ENCODE results near the gene DPP10.
"Not testable (repeated sequence)": the region's sequence is repeated elsewhere in the genome, so short reads cannot be mapped to it uniquely, and the experiment has no call there.

The DPP10 gene

DNA sequence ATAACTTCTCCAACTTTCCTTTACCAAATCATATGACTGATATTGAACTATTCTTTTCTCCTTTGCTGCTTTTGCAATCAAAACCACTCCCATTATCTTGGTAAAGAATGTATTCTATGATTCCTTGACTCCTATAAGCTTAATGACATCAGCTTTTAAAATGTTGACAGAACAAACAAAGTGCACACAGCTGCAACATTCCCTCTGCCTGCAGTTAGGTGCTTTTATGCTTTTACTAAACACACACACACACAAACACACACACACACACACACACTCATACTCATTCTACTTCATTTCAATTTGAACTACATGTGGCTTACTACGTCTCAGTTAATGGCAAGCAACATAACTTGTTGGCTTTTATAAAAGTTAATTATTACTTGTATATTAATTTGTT lies 946.6 kb downstream of the DPP10 start:
- H3K9me3 ChIP-seq (ENCODE audit: low read length): no peaks in the 10 kb centered on the region

DNA sequence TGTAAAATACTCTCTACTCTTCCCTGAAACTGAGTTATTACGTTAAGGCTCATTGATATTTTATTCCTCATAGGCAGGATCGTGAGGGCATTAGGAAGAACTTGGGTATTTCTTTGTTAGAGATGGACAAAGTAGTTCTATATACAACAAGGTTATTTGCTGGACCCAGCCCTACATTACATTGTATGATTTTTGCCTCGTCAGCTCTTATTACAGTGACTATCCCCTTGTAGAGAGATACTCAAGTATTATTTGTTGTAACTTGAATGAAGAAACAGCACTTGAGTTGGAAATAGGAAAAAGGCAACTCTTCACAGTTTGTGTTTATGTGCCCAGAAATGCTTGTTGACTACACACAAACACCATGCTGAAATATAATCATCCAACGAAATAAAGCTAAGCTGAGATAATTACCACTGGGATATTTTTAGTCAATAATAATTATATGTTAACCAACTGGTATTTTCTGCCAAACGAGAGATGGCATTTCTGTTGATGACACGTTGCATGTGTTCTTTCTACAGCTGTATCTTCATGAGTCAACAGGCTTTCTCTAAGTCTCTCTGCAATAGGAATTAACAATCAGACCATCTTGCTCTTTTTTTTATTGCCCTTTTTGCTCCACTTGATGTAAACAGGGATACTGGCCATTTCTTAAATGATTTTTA lies 947.6 kb downstream of the DPP10 start:
- H3K36me3 ChIP-seq (ENCODE audit: insufficient read depth, low read length): no peaks in the 10 kb centered on the region
- H3K4me3 ChIP-seq (ENCODE audit: low read depth in 1 of 2, low read length in 2 of 2): no peak overlapping the region
- no peaks in the 10 kb centered on the region for H3K4me1 ChIP-seq (ENCODE audit: insufficient read depth, low read length)
- no peaks in the 10 kb centered on the region for H3K27me3 ChIP-seq (ENCODE audit: control insufficient read depth in 1 of 2, insufficient read depth in 2 of 2, low read length in 2 of 2)
- no peak overlapping the region for H3K27ac ChIP-seq (ENCODE audit: low read depth, low read length)
- H3K9ac ChIP-seq (ENCODE audit: low read length): no peak overlapping the region
- H3K9me3 ChIP-seq (ENCODE audit: low read length): no peaks in the 10 kb centered on the region

More for the DNA sequence above, 946.6 kb downstream of the DPP10 start:
- Histone ChIP-seq H3K4me1 (ENCODE audit: insufficient read depth, low read length) (no peaks in the 10 kb centered on the region), H3K27me3 (ENCODE audit: control insufficient read depth in 1 of 2, insufficient read depth in 2 of 2, low read length in 2 of 2) (no peaks in the 10 kb centered on the region), H3K36me3 (ENCODE audit: insufficient read depth, low read length) (no peaks in the 10 kb centered on the region), H3K9ac (ENCODE audit: low read length) (no peak overlapping the region), H3K4me3 (ENCODE audit: low read depth in 1 of 2, low read length in 2 of 2) (no peak overlapping the region), H3K27ac (ENCODE audit: low read depth, low read length) (no peak overlapping the region)

DNA sequence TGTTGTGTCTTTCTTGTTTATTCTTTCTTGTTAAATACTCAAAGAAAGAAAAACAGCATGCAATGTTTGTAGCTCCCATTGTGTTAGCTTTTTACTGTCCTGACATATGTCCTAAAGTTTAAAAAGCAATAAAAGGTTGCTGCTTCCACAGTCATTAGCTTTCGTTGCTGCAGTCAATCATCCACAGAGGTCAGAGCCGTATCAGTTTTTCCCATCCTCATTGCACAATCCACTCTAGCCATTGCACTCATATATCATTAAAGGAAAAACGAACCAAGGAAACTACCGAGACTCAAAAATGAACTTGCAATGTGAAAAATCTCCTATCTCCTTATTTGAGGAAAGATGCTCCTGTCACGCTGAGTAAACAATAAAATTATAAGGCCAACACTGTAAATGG lies 954.1 kb downstream of the DPP10 start:
- no peaks in the 10 kb centered on the region for H3K4me1 ChIP-seq (ENCODE audit: insufficient read depth, low read length)
- H3K9ac ChIP-seq (ENCODE audit: low read length): no peak overlapping the region
- H3K4me3 ChIP-seq (ENCODE audit: low read depth in 1 of 2, low read length in 2 of 2): no peak overlapping the region
- no peaks in the 10 kb centered on the region for H3K9me3 ChIP-seq (ENCODE audit: low read length)
- H3K27ac ChIP-seq (ENCODE audit: low read depth, low read length): no peak overlapping the region
- no peaks in the 10 kb centered on the region for H3K27me3 ChIP-seq (ENCODE audit: control insufficient read depth in 1 of 2, insufficient read depth in 2 of 2, low read length in 2 of 2)
- H3K36me3 ChIP-seq (ENCODE audit: insufficient read depth, low read length): no peaks in the 10 kb centered on the region

DNA sequence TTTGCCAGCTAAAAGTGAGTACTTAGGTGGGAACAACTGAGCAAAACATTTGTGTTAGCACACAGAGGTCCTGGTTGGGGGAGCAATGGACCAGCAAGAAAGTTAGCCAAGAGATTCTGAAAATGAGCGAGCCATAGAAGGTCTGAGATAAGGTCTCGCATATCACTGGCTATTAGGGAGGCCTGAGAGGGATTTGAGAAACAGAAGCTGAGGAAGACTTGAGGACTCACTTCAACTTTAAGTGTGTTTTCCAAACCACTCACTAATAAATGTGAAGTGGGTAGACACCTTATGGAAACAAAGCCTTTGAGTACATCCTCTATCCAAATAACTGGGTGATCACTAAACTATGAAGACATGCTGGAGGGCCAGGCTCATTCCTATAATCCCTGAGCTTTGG lies 958.5 kb downstream of the DPP10 start:
- Histone ChIP-seq H3K27me3 (ENCODE audit: control insufficient read depth in 1 of 2, insufficient read depth in 2 of 2, low read length in 2 of 2) (no peaks in the 10 kb centered on the region), H3K27ac (ENCODE audit: low read depth, low read length) (no peak overlapping the region), H3K4me3 (ENCODE audit: low read depth in 1 of 2, low read length in 2 of 2) (no peak overlapping the region), H3K9me3 (ENCODE audit: low read length) (no peaks in the 10 kb centered on the region), H3K4me1 (ENCODE audit: insufficient read depth, low read length) (no peaks in the 10 kb centered on the region), H3K36me3 (ENCODE audit: insufficient read depth, low read length) (no peaks in the 10 kb centered on the region), H3K9ac (ENCODE audit: low read length) (no peak overlapping the region)

DNA sequence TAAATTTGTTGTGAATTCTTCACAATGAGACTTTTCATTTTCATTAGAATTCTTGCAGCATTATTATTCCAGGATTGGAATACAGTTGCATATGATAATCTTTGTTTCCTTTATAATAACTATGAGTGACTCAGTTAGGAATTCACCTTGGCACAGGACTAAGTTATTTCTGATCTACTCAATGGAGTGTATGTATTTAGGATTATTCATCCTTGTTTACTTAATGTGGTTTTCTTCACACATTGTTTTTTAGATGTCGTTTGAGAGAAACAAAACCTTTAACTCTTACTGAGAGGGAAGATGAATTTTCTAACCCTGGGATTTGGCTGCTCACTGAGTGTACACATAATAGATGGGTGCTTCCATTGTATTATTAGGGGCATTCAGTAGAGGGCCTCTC lies 970.1 kb downstream of the DPP10 start:
- H3K9ac ChIP-seq (ENCODE audit: low read length): no peak overlapping the region
- H3K27ac ChIP-seq (ENCODE audit: low read depth, low read length): no peak overlapping the region
- no peaks in the 10 kb centered on the region for H3K27me3 ChIP-seq (ENCODE audit: control insufficient read depth in 1 of 2, insufficient read depth in 2 of 2, low read length in 2 of 2)
- no peaks in the 10 kb centered on the region for H3K4me1 ChIP-seq (ENCODE audit: insufficient read depth, low read length)
- H3K9me3 ChIP-seq (ENCODE audit: low read length): no peaks in the 10 kb centered on the region
- H3K4me3 ChIP-seq (ENCODE audit: low read depth in 1 of 2, low read length in 2 of 2): no peak overlapping the region
- no peaks in the 10 kb centered on the region for H3K36me3 ChIP-seq (ENCODE audit: insufficient read depth, low read length)

DNA sequence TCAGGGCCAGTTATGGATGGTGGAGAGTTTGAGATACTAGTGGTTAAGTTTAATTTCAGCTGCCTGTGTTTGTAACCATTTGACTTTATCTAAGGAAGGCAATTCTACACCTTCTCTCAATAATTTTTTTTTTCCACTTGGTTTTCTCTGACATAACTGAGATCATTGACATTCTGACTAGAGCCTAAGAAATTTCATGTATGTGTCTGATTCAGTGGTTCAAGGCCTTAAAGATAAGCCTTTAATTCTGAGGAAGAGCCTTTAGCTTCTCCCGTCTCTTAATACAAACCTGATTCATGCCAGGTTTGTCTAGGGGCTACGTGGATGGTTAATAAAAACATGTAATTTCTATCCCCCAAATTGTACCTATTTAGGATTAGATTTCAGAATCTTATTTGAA lies 971.4 kb downstream of the DPP10 start:
- no peak overlapping the region for H3K4me3 ChIP-seq (ENCODE audit: low read depth in 1 of 2, low read length in 2 of 2)

DNA sequence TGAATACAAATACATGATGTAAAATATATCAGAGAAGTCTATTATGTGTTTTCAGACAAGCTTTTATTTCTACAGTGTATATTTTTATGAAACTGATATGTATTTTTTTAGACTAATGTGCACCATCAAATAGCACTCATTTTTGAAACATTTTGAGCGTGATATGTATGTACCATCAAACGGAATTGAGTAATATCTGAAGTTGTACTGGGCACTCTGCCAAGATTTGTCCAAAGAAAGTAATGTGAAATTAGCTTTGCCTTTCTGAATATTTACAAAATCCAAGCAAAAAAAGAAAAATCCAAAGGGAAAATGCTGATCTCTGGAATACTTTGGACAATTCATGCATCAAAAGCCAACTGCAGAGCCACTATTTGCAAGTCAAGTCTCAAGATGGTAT lies 972.0 kb downstream of the DPP10 start:
- no peaks in the 10 kb centered on the region for H3K4me1 ChIP-seq (ENCODE audit: insufficient read depth, low read length)
- no peaks in the 10 kb centered on the region for H3K27me3 ChIP-seq (ENCODE audit: control insufficient read depth in 1 of 2, insufficient read depth in 2 of 2, low read length in 2 of 2)
- no peak overlapping the region for H3K9ac ChIP-seq (ENCODE audit: low read length)
- no peaks in the 10 kb centered on the region for H3K9me3 ChIP-seq (ENCODE audit: low read length)
- H3K27ac ChIP-seq (ENCODE audit: low read depth, low read length): no peak overlapping the region
- H3K36me3 ChIP-seq (ENCODE audit: insufficient read depth, low read length): no peaks in the 10 kb centered on the region
- H3K4me3 ChIP-seq (ENCODE audit: low read depth in 1 of 2, low read length in 2 of 2): no peak overlapping the region

More for the DNA sequence above, 971.4 kb downstream of the DPP10 start:
- Histone ChIP-seq H3K36me3 (ENCODE audit: insufficient read depth, low read length) (no peaks in the 10 kb centered on the region), H3K9ac (ENCODE audit: low read length) (no peak overlapping the region), H3K4me1 (ENCODE audit: insufficient read depth, low read length) (no peaks in the 10 kb centered on the region), H3K9me3 (ENCODE audit: low read length) (no peaks in the 10 kb centered on the region), H3K27me3 (ENCODE audit: control insufficient read depth in 1 of 2, insufficient read depth in 2 of 2, low read length in 2 of 2) (no peaks in the 10 kb centered on the region), H3K27ac (ENCODE audit: low read depth, low read length) (no peak overlapping the region)

DNA sequence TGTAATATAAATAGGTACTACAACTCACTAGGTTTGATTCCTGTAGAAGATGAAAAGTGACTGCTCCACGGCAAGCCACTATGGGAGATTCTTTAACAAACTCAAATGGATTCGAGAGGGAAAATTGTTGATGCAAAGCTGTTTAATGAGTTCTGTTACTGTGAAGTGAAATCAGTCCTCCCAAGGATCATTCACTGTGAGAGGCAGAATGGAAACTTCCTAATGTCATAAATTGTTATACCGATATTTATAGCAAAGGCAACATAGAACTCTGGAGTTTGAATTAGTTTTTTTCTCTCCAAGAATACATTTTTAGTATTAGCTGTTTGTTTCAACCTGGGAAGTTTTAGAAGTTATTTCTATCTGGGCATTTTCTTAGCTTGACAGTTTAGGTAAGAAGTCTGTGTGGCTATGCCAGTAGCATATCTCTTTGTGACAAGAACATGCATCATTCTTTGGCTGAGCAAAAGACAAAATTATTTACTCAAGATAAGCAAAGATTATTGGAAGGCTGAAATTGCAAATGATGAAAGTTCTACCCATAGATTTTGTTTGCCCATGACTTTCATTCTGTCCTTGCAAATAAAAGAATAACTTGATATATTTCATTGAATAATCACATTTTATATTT lies 979.7 kb downstream of the DPP10 start:
- H3K4me1 ChIP-seq (ENCODE audit: insufficient read depth, low read length): no peaks in the 10 kb centered on the region
- no peak overlapping the region for H3K27ac ChIP-seq (ENCODE audit: low read depth, low read length)
- no peak overlapping the region for H3K9ac ChIP-seq (ENCODE audit: low read length)
- no peaks in the 10 kb centered on the region for H3K9me3 ChIP-seq (ENCODE audit: low read length)
- no peak overlapping the region for H3K4me3 ChIP-seq (ENCODE audit: low read depth in 1 of 2, low read length in 2 of 2)
- no peaks in the 10 kb centered on the region for H3K36me3 ChIP-seq (ENCODE audit: insufficient read depth, low read length)
- H3K27me3 ChIP-seq (ENCODE audit: control insufficient read depth in 1 of 2, insufficient read depth in 2 of 2, low read length in 2 of 2): no peaks in the 10 kb centered on the region

DNA sequence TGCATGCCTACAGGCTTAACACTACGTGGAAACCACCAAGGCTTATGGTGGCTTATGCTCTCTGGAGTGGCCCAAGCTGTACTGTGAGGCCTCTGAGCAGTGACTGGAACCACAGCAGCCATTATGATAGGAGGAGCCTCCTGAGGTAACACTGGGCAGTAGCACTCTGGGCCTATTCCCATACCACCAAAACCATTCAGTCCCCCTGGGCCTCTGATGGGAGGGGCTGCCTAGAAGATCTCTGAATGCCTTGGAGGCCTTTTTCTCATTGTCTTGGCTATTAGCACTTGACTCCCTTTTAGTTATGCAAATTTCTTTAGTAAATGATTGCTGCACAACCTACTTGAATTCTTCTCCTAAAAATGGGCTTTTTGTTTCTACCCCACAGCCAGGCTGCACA lies 985.0 kb downstream of the DPP10 start:
- H3K4me1 ChIP-seq (ENCODE audit: insufficient read depth, low read length): no peaks in the 10 kb centered on the region
- no peak overlapping the region for H3K27ac ChIP-seq (ENCODE audit: low read depth, low read length)
- no peaks in the 10 kb centered on the region for H3K9me3 ChIP-seq (ENCODE audit: low read length)
- no peaks in the 10 kb centered on the region for H3K36me3 ChIP-seq (ENCODE audit: insufficient read depth, low read length)
- H3K27me3 ChIP-seq (ENCODE audit: control insufficient read depth in 1 of 2, insufficient read depth in 2 of 2, low read length in 2 of 2): no peaks in the 10 kb centered on the region
- H3K9ac ChIP-seq (ENCODE audit: low read length): no peak overlapping the region
- H3K4me3 ChIP-seq (ENCODE audit: low read depth in 1 of 2, low read length in 2 of 2): no peak overlapping the region

DNA sequence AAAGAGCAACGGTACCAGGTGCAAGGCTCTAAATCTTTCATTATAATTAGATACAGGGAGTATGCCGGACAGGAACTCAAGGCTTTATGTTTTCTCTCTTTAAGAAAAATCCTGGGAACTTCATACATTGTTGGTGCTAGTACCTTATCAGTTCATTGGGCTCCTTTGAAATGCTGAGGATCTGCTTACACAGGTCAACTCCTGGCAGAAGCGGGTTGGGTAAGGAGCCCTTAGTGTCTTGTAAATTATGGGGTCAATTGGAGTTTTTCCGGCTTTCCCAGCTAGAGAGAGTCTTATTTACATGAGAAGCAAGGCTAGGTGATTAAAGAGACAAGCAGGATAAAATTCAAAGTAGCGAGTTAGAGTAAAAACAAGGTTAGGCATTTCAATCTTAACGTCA lies 998.3 kb downstream of the DPP10 start:
- not testable (repeated sequence) for H3K27ac ChIP-seq (ENCODE audit: low read depth, low read length); H3K4me1 ChIP-seq (ENCODE audit: insufficient read depth, low read length); H3K27me3 ChIP-seq (ENCODE audit: control insufficient read depth in 1 of 2, insufficient read depth in 2 of 2, low read length in 2 of 2)

DNA sequence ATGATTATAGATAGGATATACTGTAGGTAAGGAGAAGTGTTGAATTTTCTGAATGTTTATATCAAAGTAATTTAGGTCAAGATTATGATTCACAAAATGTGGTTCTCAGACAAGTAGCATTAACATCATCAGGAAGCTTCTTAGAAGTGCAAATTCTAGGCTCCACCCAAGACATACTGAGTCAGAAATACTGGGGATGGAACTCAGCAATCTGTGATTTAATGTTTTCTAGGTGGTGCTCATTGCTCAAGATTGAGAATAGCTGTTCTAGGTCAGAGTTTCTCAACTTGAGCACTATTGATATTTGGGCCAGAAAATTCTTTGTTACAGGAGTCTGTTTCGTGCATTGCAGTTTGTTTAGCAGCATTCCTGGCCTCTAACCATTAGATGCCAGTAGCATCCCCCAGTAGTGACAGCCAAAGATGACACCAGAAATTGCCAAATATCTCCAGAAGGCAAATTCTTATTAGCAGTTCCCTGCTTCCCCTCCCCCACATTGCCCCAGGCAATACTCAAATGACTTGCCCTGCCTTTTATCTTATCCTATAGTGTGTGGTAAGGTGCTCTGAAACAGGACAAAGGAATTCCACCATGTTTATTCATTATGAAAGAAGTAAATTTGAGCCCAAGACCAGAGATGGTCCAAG lies 1001.2 kb downstream of the DPP10 start:
- Histone ChIP-seq H3K27ac (ENCODE audit: low read depth, low read length) (no peak overlapping the region), H3K4me1 (ENCODE audit: insufficient read depth, low read length) (no peaks in the 10 kb centered on the region), H3K36me3 (ENCODE audit: insufficient read depth, low read length) (no peaks in the 10 kb centered on the region), H3K27me3 (ENCODE audit: control insufficient read depth in 1 of 2, insufficient read depth in 2 of 2, low read length in 2 of 2) (no peaks in the 10 kb centered on the region), H3K9me3 (ENCODE audit: low read length) (no peaks in the 10 kb centered on the region), H3K4me3 (ENCODE audit: low read depth in 1 of 2, low read length in 2 of 2) (no peak overlapping the region), H3K9ac (ENCODE audit: low read length) (no peak overlapping the region)

More for the DNA sequence above, 998.3 kb downstream of the DPP10 start:
- not testable (repeated sequence) for H3K9ac ChIP-seq (ENCODE audit: low read length); H3K4me3 ChIP-seq (ENCODE audit: low read depth in 1 of 2, low read length in 2 of 2); H3K36me3 ChIP-seq (ENCODE audit: insufficient read depth, low read length); H3K9me3 ChIP-seq (ENCODE audit: low read length)

DNA sequence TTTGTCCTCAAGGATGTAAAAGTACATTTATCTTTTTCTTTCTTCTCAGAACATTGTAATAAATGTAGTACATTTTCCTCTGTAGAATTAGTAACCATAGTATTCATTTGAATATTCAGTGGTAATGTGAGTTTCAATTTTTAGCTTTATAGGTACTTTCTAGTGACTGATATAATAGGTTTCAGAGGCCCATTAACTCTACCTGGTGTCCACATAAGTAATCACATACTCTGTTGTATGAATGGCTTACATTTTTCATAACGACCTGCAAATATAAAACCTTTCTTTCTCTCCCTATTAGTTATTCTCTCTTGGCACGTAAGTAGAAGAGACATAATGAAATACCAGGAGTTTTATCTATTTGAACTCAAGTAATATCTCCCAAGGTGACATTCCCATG lies 1017.6 kb downstream of the DPP10 start:
- Histone ChIP-seq H3K27me3 (ENCODE audit: control insufficient read depth in 1 of 2, insufficient read depth in 2 of 2, low read length in 2 of 2) (no peaks in the 10 kb centered on the region), H3K36me3 (ENCODE audit: insufficient read depth, low read length) (no peaks in the 10 kb centered on the region), H3K27ac (ENCODE audit: low read depth, low read length) (no peak overlapping the region), H3K9me3 (ENCODE audit: low read length) (no peaks in the 10 kb centered on the region), H3K4me1 (ENCODE audit: insufficient read depth, low read length) (no peaks in the 10 kb centered on the region), H3K9ac (ENCODE audit: low read length) (no peak overlapping the region), H3K4me3 (ENCODE audit: low read depth in 1 of 2, low read length in 2 of 2) (no peak overlapping the region)
